Esophagus muscularis mucosa (tissue), 4 donors: ENCODE data around the gene PCSK6.

Experiments used
- CTCF ChIP-seq, 3 experiments: fragments of 200-600 bp in 2 of 3; fragments of 450-650 bp in 1 of 3; sonication (generic) in 2 of 3; IDR thresholded peaks; one replicate each; pipeline ENCODE4 v1.5.1; 2017 to 2019; ENCODE audit warnings: antibody characterized with exemption in 3 of 3, mild to moderate bottlenecking in 2 of 3, moderate library complexity in 1 of 3
- EP300 ChIP-seq: sonication (generic); formaldehyde crosslinking; IDR thresholded peaks from one replicate; pipeline ENCODE4 v1.6.1; 2017; ENCODE audit warnings: antibody characterized with exemption
- POLR2AphosphoS5 ChIP-seq, 2 donors: sonication (generic); formaldehyde crosslinking; IDR thresholded peaks; one replicate each; pipeline ENCODE4 v1.6.1; 2017; ENCODE audit warnings: antibody characterized with exemption in 2 of 2

- TF ChIP-seq CTCF (IDR thresholded peaks at IDR 0.05) (no peak), EP300 (no peak), POLR2AphosphoS5 (IDR thresholded peaks at IDR 0.05) (no peak)
These were observed 17.0 kb upstream of the PCSK6 start for GRCh38 chr15:101506491-101506890.
